ENCODE data around the gene MED12.
A peak's percentile ranks its signal among the peaks of the same experiment; 100 is the strongest.

GRCh38 chrX:71118032-71118984, at the start of gene MED12:
- TF ChIP-seq EZH2 (IDR thresholded peaks at IDR 0.05): no peak
- peak; percentile 76; the same call in 1 of the 2 replicates for TF ChIP-seq POLR2AphosphoS5 (IDR thresholded peaks at IDR 0.05; ENCODE audit: borderline replicate concordance, low read depth, low read length)
- no peak for TF ChIP-seq FOXP2 (optimal IDR thresholded peaks at IDR 0.05; ENCODE audit: control extremely low read depth, extremely low read length, insufficient read depth)
